ENCODE results near the gene GJD4.

GJD4 gene

GRCh38 chr10:35565602-35566081, 39.5 kb upstream of the GJD4 start:
- Histone ChIP-seq H3K4me3 (no peak overlapping the region), H3K9ac (ENCODE audit: insufficient read length) (no peak overlapping the region), H3K27ac (no peak overlapping the region), H3K9me3 (ENCODE audit: low read depth, low read length) (no peaks in the 10 kb centered on the region), H3K36me3 (ENCODE audit: insufficient read depth, low read length) (no peaks in the 10 kb centered on the region)
- TF ChIP-seq FOXP2 (optimal IDR thresholded peaks at IDR 0.05; ENCODE audit: control extremely low read depth, extremely low read length, insufficient read depth) = no peak
- TF ChIP-seq EZH2 (IDR thresholded peaks at IDR 0.05) = no peak
- TF ChIP-seq POLR2AphosphoS5 (IDR thresholded peaks at IDR 0.05; ENCODE audit: borderline replicate concordance, low read depth, low read length) = no peak
- DNase-seq (ENCODE audit: low read depth, low spot score) = no peak

- Histone ChIP-seq H3K36me3 (ENCODE audit: insufficient read depth, low read length) (no peaks in the 10 kb centered on the region), H3K27ac (no peak overlapping the region), H3K9ac (ENCODE audit: insufficient read length) (no peak overlapping the region), H3K4me3 (no peak overlapping the region), H3K9me3 (ENCODE audit: low read depth, low read length) (no peaks in the 10 kb centered on the region)
- TF ChIP-seq FOXP2 (optimal IDR thresholded peaks at IDR 0.05; ENCODE audit: control extremely low read depth, extremely low read length, insufficient read depth) (no peak), EZH2 (IDR thresholded peaks at IDR 0.05) (no peak), POLR2AphosphoS5 (IDR thresholded peaks at IDR 0.05; ENCODE audit: borderline replicate concordance, low read depth, low read length) (no peak)
- DNase-seq (ENCODE audit: low read depth, low spot score) = no peak
Measured at GRCh38 chr10:35567951-35568350, 37.2 kb upstream of the GJD4 start.

- Histone ChIP-seq H3K36me3 (ENCODE audit: insufficient read depth, low read length) (no peaks in the 10 kb centered on the region), H3K9ac (ENCODE audit: insufficient read length) (no peak overlapping the region), H3K9me3 (ENCODE audit: low read depth, low read length) (no peaks in the 10 kb centered on the region), H3K27ac (no peak overlapping the region), H3K4me3 (no peak overlapping the region)
- TF ChIP-seq EZH2 (IDR thresholded peaks at IDR 0.05) (no peak), POLR2AphosphoS5 (IDR thresholded peaks at IDR 0.05; ENCODE audit: borderline replicate concordance, low read depth, low read length) (no peak), FOXP2 (optimal IDR thresholded peaks at IDR 0.05; ENCODE audit: control extremely low read depth, extremely low read length, insufficient read depth) (no peak)
- DNase-seq (ENCODE audit: low read depth, low spot score) = no peak
Measured at GRCh38 chr10:35568483-35569015, 36.6 kb upstream of the GJD4 start.

DNA sequence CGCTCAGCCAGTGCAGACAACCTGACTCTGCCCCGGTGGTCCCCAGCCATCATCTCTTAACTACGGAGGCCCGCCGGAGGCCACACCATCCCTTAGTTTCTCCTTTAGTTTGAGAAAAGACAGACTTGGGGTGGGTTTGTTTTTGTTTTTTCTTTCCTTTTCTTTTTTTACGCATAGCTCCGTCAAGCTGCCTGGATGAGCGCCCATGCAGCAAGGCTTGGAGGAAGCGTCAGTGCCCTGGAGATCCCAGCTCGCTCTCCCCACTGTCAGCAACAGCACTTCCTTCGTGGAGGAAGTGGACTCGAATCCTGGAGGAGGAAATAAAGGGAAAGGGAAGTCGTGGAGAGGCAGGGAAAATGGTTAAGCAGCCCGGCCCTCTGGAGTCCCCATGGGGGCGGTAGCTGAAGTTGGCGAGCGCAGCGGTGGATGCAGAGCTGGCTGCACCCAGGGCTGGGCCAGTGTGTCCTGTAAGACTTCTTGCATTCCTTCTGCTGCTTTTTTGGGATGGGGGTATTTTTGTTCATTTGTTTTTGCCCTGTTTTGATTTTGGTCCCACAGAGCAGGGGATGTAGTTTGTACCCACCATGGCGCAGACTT, 35.9 kb upstream of the GJD4 start:
- Histone ChIP-seq H3K4me3 (no peak overlapping the region), H3K9me3 (ENCODE audit: low read depth, low read length) (no peaks in the 10 kb centered on the region), H3K27ac (no peak overlapping the region), H3K9ac (ENCODE audit: insufficient read length) (no peak overlapping the region), H3K36me3 (ENCODE audit: insufficient read depth, low read length) (no peaks in the 10 kb centered on the region)
- DNase-seq (ENCODE audit: low read depth, low spot score) = no peak
- TF ChIP-seq EZH2 (IDR thresholded peaks at IDR 0.05) (no peak), FOXP2 (optimal IDR thresholded peaks at IDR 0.05; ENCODE audit: control extremely low read depth, extremely low read length, insufficient read depth) (no peak), POLR2AphosphoS5 (IDR thresholded peaks at IDR 0.05; ENCODE audit: borderline replicate concordance, low read depth, low read length) (no peak)

DNA sequence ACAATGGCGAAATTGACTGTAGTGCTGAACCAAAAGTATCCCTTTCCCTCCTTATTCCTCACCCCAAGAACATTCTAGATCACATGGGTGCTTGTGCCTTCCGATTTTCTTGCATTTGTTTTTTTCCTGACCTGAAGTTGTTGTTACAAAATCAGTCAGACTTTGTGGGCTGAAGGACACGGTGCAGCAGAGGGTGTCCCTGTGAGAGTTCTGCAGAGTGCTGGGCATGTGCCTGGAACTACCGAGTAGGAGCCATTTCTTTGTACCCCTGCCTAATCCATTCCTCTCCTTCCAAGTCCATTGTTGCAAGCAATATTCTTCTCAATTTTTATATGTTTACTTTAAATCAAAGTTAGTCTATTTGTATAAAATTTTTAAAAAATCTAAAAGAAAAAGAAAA, 35.3 kb upstream of the GJD4 start:
- Histone ChIP-seq H3K36me3 (ENCODE audit: insufficient read depth, low read length) (no peaks in the 10 kb centered on the region), H3K9ac (ENCODE audit: insufficient read length) (no peak overlapping the region), H3K4me3 (no peak overlapping the region), H3K27ac (no peak overlapping the region), H3K9me3 (ENCODE audit: low read depth, low read length) (no peaks in the 10 kb centered on the region)
- TF ChIP-seq POLR2AphosphoS5 (IDR thresholded peaks at IDR 0.05; ENCODE audit: borderline replicate concordance, low read depth, low read length) (no peak), FOXP2 (optimal IDR thresholded peaks at IDR 0.05; ENCODE audit: control extremely low read depth, extremely low read length, insufficient read depth) (no peak), EZH2 (IDR thresholded peaks at IDR 0.05) (no peak)
- DNase-seq (ENCODE audit: low read depth, low spot score) = no peak

DNA sequence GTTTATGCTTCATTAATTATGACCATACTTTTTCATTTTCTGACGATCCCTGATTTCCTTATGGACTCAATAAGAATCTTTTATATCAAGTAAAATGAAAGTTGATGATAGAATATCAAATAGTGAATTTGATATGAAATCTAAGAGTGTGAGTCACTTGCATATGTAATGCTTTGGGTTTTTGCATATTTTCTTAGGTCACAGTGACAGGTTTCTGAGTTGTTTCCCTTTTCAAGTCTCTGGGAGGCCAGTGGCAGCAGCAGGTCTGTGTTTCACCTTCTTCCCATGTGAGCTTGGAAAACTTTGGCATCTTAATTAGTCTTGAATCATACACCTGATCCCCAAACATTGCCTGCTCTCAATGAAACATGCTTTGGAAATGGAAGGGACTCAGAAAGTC, 34.7 kb upstream of the GJD4 start:
- Histone ChIP-seq H3K36me3 (ENCODE audit: insufficient read depth, low read length) (no peaks in the 10 kb centered on the region), H3K9me3 (ENCODE audit: low read depth, low read length) (no peaks in the 10 kb centered on the region), H3K9ac (ENCODE audit: insufficient read length) (no peak overlapping the region), H3K4me3 (no peak overlapping the region), H3K27ac (no peak overlapping the region)
- no peak for DNase-seq (ENCODE audit: low read depth, low spot score)
- TF ChIP-seq POLR2AphosphoS5 (IDR thresholded peaks at IDR 0.05; ENCODE audit: borderline replicate concordance, low read depth, low read length) (no peak), FOXP2 (optimal IDR thresholded peaks at IDR 0.05; ENCODE audit: control extremely low read depth, extremely low read length, insufficient read depth) (no peak), EZH2 (IDR thresholded peaks at IDR 0.05) (no peak)

- no peak overlapping the region for H3K4me3 ChIP-seq
- no peaks in the 10 kb centered on the region for H3K36me3 ChIP-seq (ENCODE audit: insufficient read depth, low read length)
- no peaks in the 10 kb centered on the region for H3K9me3 ChIP-seq (ENCODE audit: low read depth, low read length)
- no peak overlapping the region for H3K9ac ChIP-seq (ENCODE audit: insufficient read length)
- H3K27ac ChIP-seq = no peak overlapping the region
- TF ChIP-seq FOXP2 (optimal IDR thresholded peaks at IDR 0.05; ENCODE audit: control extremely low read depth, extremely low read length, insufficient read depth) = no peak
- no peak for TF ChIP-seq POLR2AphosphoS5 (IDR thresholded peaks at IDR 0.05; ENCODE audit: borderline replicate concordance, low read depth, low read length)
- TF ChIP-seq EZH2 (IDR thresholded peaks at IDR 0.05) = no peak
- no peak for DNase-seq (ENCODE audit: low read depth, low spot score)
Measured at GRCh38 chr10:35572583-35572982, 32.6 kb upstream of the GJD4 start.

DNA sequence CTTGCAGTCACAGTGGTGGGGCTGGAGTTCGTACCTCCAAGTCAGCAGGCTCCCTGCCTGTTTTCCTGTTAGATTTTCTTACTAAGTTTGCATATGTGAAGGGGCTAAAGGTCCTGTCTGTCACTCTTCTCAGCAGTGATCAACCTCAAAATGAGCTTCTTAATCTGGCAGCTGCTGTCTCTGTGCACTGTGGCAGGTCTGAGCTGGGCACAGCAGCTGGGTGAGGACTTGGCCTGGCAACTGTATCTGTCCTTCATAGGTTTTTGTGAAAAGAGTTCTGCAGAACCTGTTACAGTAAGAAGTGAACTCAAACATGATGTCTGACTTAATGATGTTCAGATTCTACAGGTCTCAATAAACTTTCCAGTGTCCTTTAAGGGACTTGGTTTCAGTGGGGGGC, 31.3 kb upstream of the GJD4 start:
- no peak overlapping the region for H3K4me3 ChIP-seq

More for the DNA sequence above, 31.3 kb upstream of the GJD4 start:
- TF ChIP-seq EZH2 (IDR thresholded peaks at IDR 0.05) (no peak), FOXP2 (optimal IDR thresholded peaks at IDR 0.05; ENCODE audit: control extremely low read depth, extremely low read length, insufficient read depth) (no peak), POLR2AphosphoS5 (IDR thresholded peaks at IDR 0.05; ENCODE audit: borderline replicate concordance, low read depth, low read length) (no peak)
- H3K36me3 ChIP-seq (ENCODE audit: insufficient read depth, low read length) = no peaks in the 10 kb centered on the region
- no peak overlapping the region for H3K9ac ChIP-seq (ENCODE audit: insufficient read length)
- H3K27ac ChIP-seq = no peak overlapping the region
- no peak for DNase-seq (ENCODE audit: low read depth, low spot score)
- no peaks in the 10 kb centered on the region for H3K9me3 ChIP-seq (ENCODE audit: low read depth, low read length)

Data from SK-N-MC (cell line).